Astrocyte of the spinal cord (primary cell): ENCODE measurements around the gene SPAG9.
A peak's percentile ranks its signal among the peaks of the same experiment; 100 is the strongest.

Source experiments
- DNase-seq: peaks from one replicate; pipeline ENCODE4 v3.0.0; 2011; ENCODE audit warnings: low read depth, low spot score
- H3K4me3 ChIP-seq: 2 replicates; pipeline ENCODE4 v1.5.1; 2011; ENCODE audit warnings: low read depth, mild to moderate bottlenecking, low read length, moderate library complexity
- in situ Hi-C: cut with HindIII; loops from 2 replicates; pipeline ENCODE4 v1.10.0; 2017; ENCODE audit warnings: low sequenced_read_pairs
- TF ChIP-seq, protein P1 (sequence below): IDR thresholded peaks from 2 replicates; pipeline ENCODE4 v1.5.1; 2012; ENCODE audit warnings: low read depth, mild to moderate bottlenecking, low read length, inconsistent platforms

SPAG9 gene

GRCh38 chr17:50957600-50958575, 162.8 kb downstream of the SPAG9 start:
- DNase-seq: no peak
- H3K4me3 ChIP-seq: no peak overlapping the region
- in situ Hi-C loops: no loop called here
- TF ChIP-seq, protein P1, sequence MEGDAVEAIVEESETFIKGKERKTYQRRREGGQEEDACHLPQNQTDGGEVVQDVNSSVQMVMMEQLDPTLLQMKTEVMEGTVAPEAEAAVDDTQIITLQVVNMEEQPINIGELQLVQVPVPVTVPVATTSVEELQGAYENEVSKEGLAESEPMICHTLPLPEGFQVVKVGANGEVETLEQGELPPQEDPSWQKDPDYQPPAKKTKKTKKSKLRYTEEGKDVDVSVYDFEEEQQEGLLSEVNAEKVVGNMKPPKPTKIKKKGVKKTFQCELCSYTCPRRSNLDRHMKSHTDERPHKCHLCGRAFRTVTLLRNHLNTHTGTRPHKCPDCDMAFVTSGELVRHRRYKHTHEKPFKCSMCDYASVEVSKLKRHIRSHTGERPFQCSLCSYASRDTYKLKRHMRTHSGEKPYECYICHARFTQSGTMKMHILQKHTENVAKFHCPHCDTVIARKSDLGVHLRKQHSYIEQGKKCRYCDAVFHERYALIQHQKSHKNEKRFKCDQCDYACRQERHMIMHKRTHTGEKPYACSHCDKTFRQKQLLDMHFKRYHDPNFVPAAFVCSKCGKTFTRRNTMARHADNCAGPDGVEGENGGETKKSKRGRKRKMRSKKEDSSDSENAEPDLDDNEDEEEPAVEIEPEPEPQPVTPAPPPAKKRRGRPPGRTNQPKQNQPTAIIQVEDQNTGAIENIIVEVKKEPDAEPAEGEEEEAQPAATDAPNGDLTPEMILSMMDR: no peak

DNA sequence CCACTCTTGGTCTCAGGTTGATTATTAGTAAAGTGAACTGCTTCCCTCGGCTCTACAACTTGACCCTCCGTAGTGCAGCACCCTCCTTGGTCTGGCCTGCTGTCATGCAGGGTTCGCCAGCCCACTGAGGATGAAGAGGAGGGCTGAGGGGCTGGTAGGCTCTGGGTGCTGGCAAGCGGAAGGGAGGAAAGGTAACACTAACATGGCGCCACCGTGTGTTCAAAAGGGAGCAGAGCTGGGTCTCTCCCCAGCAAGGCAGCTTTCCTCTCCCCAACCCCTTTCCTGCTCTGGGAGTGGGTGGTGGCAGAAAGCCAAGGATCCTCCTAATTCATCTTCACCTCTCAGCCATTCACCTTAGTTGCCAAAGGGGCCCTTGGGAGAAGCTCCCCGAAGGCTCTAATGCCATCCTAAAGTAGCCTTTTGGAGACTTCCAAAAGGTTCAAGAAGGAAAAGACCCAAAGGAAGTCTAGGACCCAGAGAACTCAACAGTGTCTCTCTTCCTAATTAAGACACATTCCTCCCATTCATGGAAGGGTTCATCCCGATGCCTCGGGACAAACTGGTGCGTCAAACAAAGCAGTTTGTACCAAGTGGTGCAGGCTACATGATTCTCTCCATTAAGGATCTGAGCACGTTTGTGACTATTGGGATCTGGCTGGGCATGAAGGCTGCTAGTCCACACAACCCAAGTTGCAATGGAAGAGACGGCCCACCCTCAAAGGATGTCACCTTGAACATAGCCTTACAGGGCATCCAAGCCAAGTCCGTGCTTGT, 163.7 kb downstream of the SPAG9 start:
- no peak overlapping the region for H3K4me3 ChIP-seq
- TF ChIP-seq, protein P1: peak; percentile 88
- in situ Hi-C loops: no loop called here
- peak; percentile 53 for DNase-seq

GRCh38 chr17:50956409-50956749, 164.3 kb downstream of the SPAG9 start:
- DNase-seq: no peak
- no peak overlapping the region for H3K4me3 ChIP-seq
- TF ChIP-seq, protein P1: no peak
- in situ Hi-C loops: no loop called here

DNA sequence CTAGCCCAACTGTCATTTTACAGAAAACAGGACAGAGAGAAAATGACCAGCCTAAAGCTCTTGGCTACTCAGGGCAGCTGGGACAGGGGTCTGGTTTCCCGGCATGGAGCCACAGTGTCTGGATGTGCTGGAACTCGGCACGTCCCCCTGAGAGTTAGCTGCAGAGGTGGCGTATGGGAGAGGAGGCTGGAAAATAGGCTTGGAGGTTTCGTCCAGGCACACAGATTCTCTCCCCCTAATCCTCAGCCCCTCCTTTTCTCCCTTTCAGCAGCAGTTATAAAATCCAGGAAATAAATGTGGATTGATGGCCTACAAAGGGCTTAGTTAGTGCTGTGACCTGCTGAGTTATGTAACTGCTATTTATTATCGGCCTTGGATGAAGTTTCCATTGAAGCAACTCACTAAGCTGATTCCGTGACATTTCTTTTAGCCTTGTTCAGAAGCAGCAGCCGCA, 165.0 kb downstream of the SPAG9 start:
- no peak overlapping the region for H3K4me3 ChIP-seq
- TF ChIP-seq, protein P1: no peak
- in situ Hi-C loops: no loop called here
- DNase-seq: no peak

GRCh38 chr17:50955160-50955559, 165.5 kb downstream of the SPAG9 start:
- H3K4me3 ChIP-seq: no peak overlapping the region
- TF ChIP-seq, protein P1: no peak
- no peak for DNase-seq
- in situ Hi-C loops: no loop called here

- no peak for DNase-seq
- TF ChIP-seq, protein P1: no peak
- H3K4me3 ChIP-seq: no peak overlapping the region
- in situ Hi-C loops: no loop called here
Observed at GRCh38 chr17:50954641-50955121, 166.0 kb downstream of the SPAG9 start.
